ENCODE data around the gene RRBP1.

The RRBP1 gene

GRCh38 chr20:17679941-17680835, 1.9 kb downstream of the RRBP1 start:
- DNase-seq, result no peak

DNA sequence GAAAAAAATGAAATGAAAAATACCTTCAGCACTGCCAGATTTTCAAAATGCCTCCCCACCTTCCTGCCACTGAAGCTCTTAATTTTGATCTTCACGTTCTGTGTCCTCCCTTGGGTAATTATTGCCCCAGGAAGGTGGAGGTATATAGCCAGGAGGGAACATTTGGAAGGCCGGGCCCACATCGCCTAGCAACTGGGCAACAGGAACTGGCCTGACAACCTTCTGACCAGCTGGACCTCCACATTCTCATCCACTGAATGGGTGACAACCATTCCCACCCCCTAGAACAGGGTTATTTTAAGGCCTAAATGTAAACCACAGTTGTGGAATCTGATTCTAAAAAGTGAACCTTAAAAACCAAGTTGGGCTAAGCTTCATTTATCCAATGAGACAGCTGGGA, 3.2 kb downstream of the RRBP1 start:
- no peak for DNase-seq

DNA sequence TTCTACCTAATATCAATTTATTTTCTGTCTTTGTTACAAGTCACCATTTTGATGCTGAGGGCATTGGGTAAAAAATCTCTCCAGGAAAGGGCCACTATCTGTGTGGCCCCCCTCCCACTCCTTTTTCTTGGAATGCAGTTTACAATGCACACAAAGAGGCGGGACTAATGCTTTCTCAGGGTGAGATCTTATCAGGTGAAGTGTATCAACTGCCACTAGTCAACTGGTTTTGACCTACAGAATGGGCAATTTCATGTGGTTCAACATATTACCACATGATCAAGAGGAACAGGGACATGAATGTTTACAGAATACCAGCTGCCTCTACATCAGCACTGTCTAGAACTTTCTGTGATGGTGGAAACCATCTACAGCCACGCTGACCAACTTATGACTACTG, 3.7 kb downstream of the RRBP1 start:
- DNase-seq, result no peak

- DNase-seq, result no peak
Measured at GRCh38 chr20:17676942-17677341, 5.1 kb downstream of the RRBP1 start.

- no peak for DNase-seq
Measured at GRCh38 chr20:17676378-17676759, 5.7 kb downstream of the RRBP1 start.

DNA sequence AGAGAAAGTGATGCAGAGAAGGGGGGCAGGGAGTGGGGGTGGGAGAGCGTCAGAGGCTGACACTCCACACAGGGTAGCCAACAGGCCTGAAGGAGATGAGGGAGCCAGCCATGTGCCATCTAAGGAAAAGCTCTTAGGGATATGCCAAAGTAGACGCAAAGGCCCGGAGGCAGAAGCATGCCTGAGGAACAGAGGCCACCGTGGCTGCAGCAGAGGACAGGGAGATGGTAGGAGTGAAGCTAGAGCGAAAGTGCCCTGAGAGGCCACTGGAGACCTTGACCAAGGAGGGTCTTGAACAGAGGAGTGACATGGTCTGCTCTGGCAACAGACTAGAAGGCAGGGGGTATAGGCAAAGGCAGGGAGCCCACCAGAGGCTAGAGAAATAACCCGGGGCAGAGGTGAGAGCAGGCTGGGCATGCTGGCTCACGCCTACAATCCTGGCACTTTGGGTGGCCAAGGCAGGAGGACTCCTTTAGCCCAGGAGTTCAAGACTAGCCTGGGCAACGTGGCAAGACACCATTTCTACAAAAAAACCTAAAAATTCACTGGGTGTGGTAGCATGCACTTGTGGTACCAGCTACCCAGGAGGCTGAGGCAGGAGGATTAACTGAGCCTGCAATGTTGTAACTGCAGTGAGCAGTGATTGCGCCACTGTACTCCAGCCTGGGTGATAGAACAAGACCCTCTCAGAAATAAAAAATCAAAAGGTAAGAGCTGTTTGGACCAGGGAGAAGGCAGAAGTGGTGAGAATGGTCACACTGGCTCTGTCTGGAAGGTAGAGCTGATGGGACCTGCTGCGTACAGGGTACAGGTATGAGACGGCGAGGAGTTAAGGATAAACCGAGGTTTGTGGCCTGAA, 6.3 kb downstream of the RRBP1 start:
- DNase-seq, result no peak

DNA sequence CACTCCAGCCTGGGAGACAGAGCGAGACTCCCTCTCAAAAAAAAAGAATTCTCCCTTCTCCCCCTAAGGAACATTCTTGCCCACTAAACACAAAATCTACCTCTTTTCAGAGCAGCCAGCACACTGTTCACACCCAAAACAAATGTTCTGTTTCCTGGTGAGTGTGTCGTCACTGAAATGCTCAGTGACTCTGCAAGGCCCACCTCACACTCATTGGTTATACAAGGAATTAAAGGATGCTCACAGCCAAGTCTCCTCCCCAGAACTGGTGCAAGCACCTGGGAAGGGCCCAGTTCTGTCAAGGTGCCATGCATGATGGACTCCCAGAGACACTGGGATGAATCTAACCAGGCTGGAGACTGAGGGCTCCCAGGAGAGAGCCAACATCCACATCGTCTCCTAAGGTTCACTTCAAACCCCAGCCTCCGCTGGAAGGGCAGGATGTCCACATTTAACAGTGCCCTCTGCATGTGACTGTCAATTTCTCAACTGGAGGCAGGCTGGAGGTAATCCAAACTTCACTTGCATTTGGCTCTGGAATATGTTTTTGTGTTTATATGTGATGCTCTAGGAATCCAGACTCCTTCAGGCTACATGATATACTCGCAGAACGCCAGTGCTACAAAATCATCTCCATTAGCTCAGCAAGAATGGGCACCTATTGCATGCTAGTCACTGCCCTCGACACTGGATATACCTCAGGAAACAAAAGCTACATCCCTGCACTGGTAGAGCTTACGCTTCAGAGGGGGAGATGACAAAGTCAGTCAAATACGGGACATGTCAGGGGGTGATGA, 7.1 kb downstream of the RRBP1 start:
- no peak for DNase-seq

- no peak for DNase-seq
Measured at GRCh38 chr20:17673084-17673483, 9.0 kb downstream of the RRBP1 start.

- no peak for DNase-seq
Measured at GRCh38 chr20:17671565-17671964, 10.5 kb downstream of the RRBP1 start.

DNA sequence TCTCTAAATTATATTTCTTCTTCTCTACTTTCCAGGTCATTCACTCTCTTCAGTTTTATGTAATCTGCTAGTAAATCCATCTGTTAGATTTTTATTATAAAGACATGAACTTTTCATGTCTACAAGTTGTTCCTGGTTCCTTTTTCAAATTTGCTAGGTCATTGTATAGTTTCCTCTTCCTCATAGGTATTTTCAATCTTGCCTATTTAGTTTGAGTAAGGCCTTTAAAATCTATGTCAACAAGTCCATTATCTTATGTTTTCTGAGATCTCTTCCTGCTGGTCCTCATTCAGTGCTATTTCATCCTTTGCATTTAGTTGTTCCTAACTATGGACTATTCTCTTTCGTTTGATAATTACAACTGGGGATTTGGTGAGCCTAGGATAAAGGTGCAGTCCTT, 11.0 kb downstream of the RRBP1 start:
- DNase-seq, result no peak

DNA sequence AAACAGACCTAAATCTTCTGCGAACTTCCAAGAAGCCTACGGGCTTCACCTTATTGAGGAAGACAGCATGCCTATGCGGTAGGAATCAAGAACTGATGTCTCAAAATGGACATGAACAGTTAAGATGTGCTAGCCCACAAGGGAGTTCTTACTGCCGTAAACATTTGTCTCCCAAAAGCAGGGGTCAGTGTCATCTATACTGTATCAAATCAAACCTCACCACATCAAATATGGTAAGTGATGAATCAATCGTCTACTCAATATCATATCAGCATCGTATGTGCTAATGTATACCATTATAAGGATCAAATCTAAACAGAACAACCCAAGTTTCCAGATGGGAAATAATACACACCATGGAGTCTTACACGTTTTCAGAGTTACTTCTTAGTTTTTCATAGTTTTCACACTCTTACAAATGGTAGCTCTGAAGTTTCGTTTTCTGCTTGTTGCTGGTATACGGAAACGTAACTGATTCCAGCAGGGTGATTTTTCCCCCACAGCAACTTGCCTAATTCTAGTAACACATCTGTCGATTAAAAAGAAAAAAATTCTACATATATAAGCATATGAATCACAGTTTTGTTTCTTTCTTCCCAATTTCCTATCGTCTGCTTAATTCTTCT, 12.6 kb downstream of the RRBP1 start:
- DNase-seq, result no peak

- no peak for DNase-seq
Measured at GRCh38 chr20:17668432-17668831, 13.6 kb downstream of the RRBP1 start.

GRCh38 chr20:17667445-17667844, 14.6 kb downstream of the RRBP1 start:
- no peak for DNase-seq

DNA sequence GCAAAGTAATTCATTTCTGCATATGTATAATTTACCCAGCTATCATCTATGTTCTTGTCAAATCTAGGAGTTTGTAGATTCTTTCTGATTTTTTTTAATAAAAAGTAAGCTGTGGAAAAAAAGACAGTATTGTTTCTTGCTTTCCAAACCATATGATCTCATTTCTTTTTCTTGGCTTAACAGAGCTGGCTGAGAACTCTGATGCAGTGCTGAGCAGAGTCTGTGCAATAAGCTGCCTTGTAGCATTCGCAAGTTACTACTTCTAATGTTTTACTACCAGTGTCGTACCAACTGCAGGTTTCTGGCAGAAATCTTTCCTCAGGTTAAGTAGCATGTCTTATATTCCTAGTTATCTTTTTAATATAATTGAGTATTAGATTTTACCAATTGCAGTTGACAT, 15.6 kb downstream of the RRBP1 start:
- DNase-seq, result no peak

GRCh38 chr20:17665756-17666155, 16.3 kb downstream of the RRBP1 start:
- no peak for DNase-seq

GRCh38 chr20:17664025-17664633, 17.9 kb downstream of the RRBP1 start:
- peak; percentile 41 for DNase-seq

DNA sequence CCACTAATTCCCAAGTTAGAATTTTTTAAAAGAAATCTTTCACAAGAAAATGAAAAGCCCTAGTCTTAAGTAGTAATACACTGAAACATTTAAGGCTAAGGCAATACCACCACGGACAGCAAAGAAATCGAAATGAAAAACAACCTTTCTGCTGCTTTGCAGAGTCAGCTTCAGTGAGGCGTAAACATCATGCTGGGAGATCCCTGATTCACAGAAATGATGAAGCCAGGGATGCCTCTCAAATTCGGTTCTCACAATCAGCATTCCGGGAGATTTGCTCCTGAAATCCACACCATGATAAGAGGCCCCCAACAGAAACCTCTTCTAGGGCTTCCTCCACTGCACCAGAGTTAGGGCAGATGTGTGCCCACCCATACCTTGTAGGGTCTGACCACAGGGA, 18.6 kb downstream of the RRBP1 start:
- DNase-seq, result no peak

DNA sequence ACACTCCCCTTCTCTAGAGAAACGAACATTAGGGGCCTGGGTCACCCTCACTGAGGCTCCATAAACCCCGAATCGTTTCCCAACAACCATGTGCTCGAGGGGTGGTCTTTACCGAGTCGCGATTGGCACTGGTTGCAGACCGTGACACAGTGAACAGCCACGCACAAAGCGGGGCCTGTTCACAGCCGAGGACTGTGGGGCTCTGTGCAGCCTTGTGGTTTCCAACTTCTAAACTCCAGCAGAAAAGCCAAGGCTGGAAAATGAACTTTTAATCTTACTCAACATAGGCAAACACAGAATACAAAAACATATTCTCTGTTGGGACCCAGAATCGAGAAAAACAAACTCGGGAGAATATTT, 19.0 kb downstream of the RRBP1 start:
- no peak for DNase-seq

- peak; percentile 47 for DNase-seq
Measured at GRCh38 chr20:17662333-17663039, 19.6 kb downstream of the RRBP1 start.

DNA sequence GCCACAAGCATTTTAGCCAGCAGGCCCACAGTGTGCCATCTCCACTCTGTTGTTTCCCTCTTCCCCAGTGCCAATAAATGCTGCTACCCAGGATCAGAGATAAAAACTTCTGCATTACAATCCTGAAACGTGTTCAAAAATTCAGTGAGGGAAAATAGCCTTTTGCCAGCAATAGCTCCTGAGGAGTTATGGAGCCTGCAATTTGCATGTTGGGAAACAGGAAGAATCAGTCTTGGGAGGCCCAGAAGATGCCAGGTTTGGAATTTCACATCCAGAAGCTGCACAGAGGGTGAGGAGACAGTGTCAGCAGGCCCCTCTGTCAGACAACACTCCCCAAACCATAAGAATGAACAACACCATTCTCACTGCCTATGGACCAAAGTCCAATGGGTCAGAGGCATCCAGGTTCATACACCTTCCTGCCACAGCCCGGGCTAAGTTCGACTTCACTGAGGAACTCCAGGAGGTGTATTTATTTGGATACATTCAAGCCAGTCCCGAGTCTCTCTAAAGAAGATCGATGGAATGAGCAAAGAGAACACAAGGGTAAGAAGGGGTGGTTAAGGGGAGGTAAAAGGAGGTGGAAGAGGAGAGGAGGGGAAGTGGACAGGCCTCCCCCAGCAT, 20.8 kb downstream of the RRBP1 start:
- no peak for DNase-seq

- no peak for DNase-seq
Measured at GRCh38 chr20:17660667-17661066, 21.4 kb downstream of the RRBP1 start.
